GM19328 (cell line): ENCODE results near the gene TAF1C.

ENCODE experiments used
- ATAC-seq: cut with Tn5 transposase; IDR thresholded peaks from one replicate; pipeline ENCODE4 v1.9.1; 2021; ENCODE audit warnings: mild to moderate bottlenecking, moderate library complexity; ENCODE audit not compliant: unreplicated experiment

Gene TAF1C

GRCh38 chr16:84161037-84161436 lies 25.8 kb downstream of the TAF1C start:
- ATAC-seq: no peak

- ATAC-seq: no peak
Observed at GRCh38 chr16:84159800-84160199, 27.1 kb downstream of the TAF1C start.

DNA sequence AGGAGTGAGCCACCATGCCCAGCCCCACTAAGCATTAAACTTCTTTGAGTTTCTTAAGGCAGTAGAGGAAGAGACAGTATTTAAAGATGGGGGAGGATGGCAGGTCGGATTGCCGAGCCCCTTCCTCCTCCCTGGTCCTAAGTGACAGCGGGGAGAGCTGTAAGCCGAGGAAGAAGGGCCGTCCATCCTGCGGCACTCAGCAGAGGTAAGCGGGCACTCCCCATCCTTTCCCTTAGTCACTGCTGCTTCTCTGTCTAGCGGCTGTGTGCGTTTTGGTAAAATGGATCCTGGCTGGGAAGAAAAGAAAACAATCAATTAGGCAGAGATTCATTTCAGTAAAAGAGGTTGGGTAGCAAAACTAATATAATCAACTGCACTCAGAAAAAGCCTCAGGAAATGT lies 27.9 kb downstream of the TAF1C start:
- no peak for ATAC-seq

DNA sequence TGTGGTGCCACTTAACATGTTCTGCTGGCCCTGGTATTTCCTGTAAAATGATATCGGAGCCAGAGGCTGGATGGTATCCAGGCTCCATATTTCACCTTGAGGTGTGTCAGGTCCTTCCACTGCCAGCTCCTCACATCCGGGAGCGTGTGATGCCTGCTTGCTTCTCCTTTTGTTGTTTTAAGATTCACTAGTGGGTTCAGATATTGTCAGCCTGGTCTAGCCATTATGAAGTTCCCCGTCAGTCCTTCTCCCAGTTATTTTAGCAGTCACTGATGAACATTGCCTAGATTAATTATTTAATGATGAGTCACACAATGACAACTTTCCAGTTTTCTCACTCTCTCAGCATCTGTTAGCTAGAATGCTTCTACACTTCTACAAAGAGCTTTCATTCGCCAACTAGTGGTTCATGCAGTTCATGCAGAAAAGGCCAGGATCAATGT lies 30.5 kb downstream of the TAF1C start:
- no peak for ATAC-seq

- ATAC-seq: no peak
Observed at GRCh38 chr16:84155771-84156170, 31.1 kb downstream of the TAF1C start.

GRCh38 chr16:84155226-84155625 lies 31.6 kb downstream of the TAF1C start:
- ATAC-seq: no peak

- ATAC-seq: no peak
Observed at GRCh38 chr16:84153660-84154214, 33.1 kb downstream of the TAF1C start.

DNA sequence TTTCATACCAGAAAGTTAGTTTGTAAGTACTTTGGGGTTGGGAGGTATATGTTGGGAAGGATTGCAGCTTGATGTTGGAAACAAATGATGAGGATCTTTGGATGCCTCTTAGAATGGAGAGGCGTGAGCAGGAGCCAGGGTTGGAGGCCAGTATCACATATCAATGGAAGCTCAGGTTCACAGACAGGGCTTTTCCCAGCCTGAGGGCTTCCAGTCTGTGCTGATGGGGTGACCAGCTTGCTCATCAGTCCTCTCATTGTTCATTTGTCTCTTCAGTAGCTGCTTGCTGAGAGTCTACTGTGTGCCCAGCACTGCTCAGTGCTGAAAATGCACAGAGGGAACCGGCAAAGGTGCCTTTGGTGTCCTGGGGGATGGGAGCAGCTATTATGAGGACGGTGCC lies 35.9 kb downstream of the TAF1C start:
- ATAC-seq: no peak

DNA sequence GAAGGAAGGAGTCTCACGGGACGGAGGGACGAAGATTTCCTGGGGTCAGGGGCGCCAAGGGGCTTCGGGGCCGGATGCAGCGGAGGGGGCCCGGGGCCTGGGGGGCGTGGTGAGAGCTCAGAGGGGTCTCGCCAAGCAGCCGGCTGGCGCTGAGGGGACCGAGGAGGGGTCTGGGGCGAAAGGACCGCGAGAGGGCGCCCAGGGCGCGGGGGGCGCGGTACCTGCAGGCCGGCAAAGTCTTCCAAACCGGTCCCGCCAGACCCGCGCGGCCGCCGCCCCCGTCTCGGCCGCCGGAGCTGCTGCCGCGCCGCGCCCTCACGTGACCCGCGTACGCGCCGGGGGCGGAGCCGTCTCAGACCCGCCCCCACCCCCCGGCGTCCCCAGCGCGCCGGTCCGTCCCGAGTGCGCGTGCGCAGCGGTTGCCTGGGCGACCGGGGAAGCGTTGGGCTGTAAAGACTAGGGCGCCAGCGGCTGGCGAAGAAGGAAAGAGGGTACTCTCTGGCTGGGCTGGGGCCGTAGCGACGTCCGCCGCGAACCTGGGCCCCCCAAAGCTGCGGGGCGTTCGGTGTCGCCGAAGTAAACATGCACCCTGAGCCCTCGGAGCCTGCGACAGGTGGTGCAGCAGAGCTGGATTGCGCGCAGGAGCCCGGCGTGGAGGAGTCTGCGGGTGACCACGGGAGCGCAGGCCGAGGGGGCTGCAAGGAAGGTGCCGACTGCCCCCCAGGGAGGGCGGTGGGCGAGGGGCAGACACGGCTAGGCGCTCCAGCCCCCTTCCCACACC lies 41.8 kb downstream of the TAF1C start, which contains the start of the genes DNAAF1 and HSDL1:
DNAAF1 (plus strand) TSS at position 450 of the 781 bp plus-strand sequence; CDS start at position 583, 133 bp downstream.
HSDL1 (minus strand) TSS at position 319 of the 781 bp plus-strand sequence. CDS start 13,856 bp downstream, outside the sequence.
- peak; percentile 92 for ATAC-seq

- ATAC-seq: no peak
Observed at GRCh38 chr16:84144209-84144858, 42.5 kb downstream of the TAF1C start.

GRCh38 chr16:84143784-84144199 lies 43.1 kb downstream of the TAF1C start:
- no peak for ATAC-seq

GRCh38 chr16:84143081-84143480 lies 43.8 kb downstream of the TAF1C start:
- ATAC-seq: no peak

GRCh38 chr16:84141143-84141670 lies 45.6 kb downstream of the TAF1C start:
- no peak for ATAC-seq

GRCh38 chr16:84139628-84140258 lies 47.1 kb downstream of the TAF1C start:
- ATAC-seq: no peak

GRCh38 chr16:84138824-84139627 lies 47.8 kb downstream of the TAF1C start:
- no peak for ATAC-seq

- ATAC-seq: no peak
Observed at GRCh38 chr16:84138500-84138823, 48.4 kb downstream of the TAF1C start.

DNA sequence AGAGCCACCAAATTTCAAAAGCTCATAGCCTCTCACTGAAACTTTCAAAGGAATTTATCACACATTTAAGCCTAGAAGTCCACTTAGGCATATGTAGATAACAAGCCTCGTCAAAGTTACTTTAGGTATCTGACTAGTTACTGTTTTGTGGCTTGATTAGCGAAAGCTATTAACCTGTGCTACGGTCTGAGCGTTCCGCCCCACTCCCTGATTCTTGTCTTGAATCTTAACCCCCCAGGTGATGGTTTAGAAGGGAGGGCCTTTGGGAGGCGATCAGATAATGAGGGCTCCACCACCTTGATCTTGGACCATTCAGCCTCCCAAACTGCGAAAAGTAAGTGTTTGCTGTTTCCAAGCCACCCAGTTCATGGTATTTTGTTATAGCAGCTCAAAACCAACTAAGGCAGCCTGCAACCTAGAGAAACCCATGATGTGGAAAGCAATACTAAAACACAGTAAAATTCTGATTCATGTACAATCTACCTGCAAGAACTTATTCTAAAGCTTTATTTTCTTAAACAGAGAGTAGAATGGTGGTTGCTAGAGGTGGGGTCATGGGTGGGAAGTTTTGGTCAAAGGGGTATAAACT lies 49.0 kb downstream of the TAF1C start:
- ATAC-seq: no peak

DNA sequence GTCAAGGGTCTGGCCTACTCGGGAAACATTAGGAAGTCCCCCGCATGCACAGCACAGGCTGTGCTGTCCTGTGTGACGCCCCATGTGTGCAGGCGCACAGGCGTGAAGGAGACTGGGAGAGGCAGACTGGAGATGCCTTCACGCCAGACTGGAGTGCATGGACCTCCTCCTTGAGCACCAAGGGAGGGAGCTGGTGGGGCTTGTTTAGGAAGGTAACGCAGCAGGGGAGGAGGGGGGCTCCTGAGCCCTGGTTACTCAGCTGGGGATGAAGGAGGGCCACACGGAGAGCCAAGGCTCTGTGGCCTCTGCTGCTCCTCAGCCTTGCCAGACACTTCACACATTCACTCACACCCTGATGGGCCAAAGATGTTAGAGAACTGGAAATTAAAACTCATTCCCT lies 49.6 kb downstream of the TAF1C start:
- ATAC-seq: no peak

DNA sequence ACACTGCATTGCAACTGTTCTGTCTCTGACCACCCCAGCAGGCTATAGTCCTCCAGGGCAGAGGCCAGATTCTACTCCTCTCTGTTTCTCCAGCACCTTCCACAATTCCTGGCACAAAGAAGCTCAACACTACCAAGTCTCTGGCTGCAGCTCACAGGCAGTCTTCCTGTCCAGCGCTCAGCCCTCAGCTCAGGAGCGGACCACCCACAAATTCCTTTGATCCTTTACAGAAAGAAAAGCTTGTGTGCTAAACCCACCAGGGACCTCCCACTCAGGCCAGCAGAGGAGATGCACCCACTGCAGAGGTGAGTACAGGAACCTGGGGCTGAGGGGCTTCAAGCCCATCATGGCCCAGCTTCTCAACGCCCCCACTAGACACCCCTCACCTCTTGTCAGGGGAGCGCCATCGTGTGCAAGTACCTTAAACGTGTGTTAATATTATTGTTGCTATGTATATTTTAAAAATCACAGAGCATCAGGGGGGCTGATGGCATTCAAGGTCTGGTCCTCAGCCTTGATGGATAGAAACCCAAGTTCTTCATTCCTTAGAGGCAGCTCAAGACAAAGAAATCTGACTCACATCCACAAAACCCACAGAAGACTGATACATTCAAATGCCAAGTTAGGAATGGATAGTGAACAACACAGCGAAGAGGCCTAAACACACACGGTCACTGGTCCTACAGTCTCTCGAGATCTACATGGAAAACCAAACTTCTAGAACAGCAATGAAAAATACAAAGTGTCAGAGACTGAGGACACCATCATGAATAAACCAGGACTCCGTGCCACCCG lies 50.3 kb downstream of the TAF1C start:
- no peak for ATAC-seq
